HepG2 (cell line): ENCODE results near the gene SMC1A. TPM values are rescaled to one million over a fixed set of nuclear protein-coding genes. Genes with fewer than 3 reads are reported as not detected.

Experiments used
- AGO2 ChIP-seq: fragments of 200-400 bp; formaldehyde crosslinking; optimal IDR thresholded peaks from 2 replicates; pipeline ENCODE3; 2017; ENCODE audit warnings: mild to moderate bottlenecking, low read depth, low read length, moderate library complexity
- ASH2L ChIP-seq: fragments of 300-600, 200-600 bp; sonication (generic); IDR thresholded peaks from 2 replicates; pipeline ENCODE4 v1.7.0; 2017; ENCODE audit warnings: low read depth, mild to moderate bottlenecking, moderate library complexity, mixed read lengths, low read length; ENCODE audit not compliant: insufficient read length
- CBX1 ChIP-seq: IDR thresholded peaks from one replicate; pipeline ENCODE4 v1.6.1; 2016; ENCODE audit warnings: antibody characterized with exemption, low read depth
- CCDC6 ChIP-seq: sonication (generic); formaldehyde crosslinking; IDR thresholded peaks from 2 replicates; pipeline ENCODE4 v1.8.1; 2022; ENCODE audit warnings: mild to moderate bottlenecking, missing genetic modification reagents, moderate library complexity
- EHMT2 ChIP-seq: fragments of 200-600 bp; sonication (generic); IDR thresholded peaks from 2 replicates; pipeline ENCODE4 v1.7.0; 2017; ENCODE audit warnings: antibody characterized with exemption, low read depth, low read length, borderline replicate concordance
- HNRNPUL1 ChIP-seq: fragments of 200-400 bp; formaldehyde crosslinking; IDR thresholded peaks from 2 replicates; pipeline ENCODE4 v1.6.1; 2017; ENCODE audit warnings: low read depth, mild to moderate bottlenecking, low read length, moderate library complexity
- PPARG ChIP-seq: conservative IDR thresholded peaks from 2 replicates; pipeline ENCODE4 v1.6.1; 2016; ENCODE audit warnings: missing biosample characterization, missing genetic modification reagents
- RBFOX2 ChIP-seq: fragments of 200-400 bp; formaldehyde crosslinking; IDR thresholded peaks from 2 replicates; pipeline ENCODE4 v1.6.1; 2017; ENCODE audit warnings: low read depth, mild to moderate bottlenecking, low read length
- SMAD1 ChIP-seq: sonication (generic); formaldehyde crosslinking; IDR thresholded peaks from 2 replicates; pipeline ENCODE4 v1.4.0; 2020; ENCODE audit warnings: missing genetic modification reagents, low read depth, mild to moderate bottlenecking, borderline replicate concordance
- SPEN ChIP-seq: sonication (generic); formaldehyde crosslinking; IDR thresholded peaks from 2 replicates; pipeline ENCODE4 v1.5.1; 2020; ENCODE audit warnings: low read depth, mild to moderate bottlenecking, missing genetic modification reagents
- SRSF4 ChIP-seq: fragments of 200-400 bp; formaldehyde crosslinking; IDR thresholded peaks from one replicate; pipeline ENCODE4 v1.6.1; 2018; ENCODE audit warnings: mild to moderate bottlenecking, low read depth, low read length, moderate library complexity; ENCODE audit not compliant: poor library complexity, severe bottlenecking
- ZBTB43 ChIP-seq: sonication (generic); formaldehyde crosslinking; conservative IDR thresholded peaks from 2 replicates; pipeline ENCODE4 v1.4.0; 2020; ENCODE audit warnings: missing genetic modification reagents
- ZC3H13 ChIP-seq: sonication (generic); formaldehyde crosslinking; IDR thresholded peaks from 2 replicates; pipeline ENCODE4 v1.8.1; 2023; ENCODE audit warnings: mild to moderate bottlenecking, missing genetic modification reagents, moderate library complexity
- ZNF317 ChIP-seq: sonication (generic); formaldehyde crosslinking; IDR thresholded peaks from 2 replicates; pipeline ENCODE4 v1.5.0; 2020; ENCODE audit warnings: mild to moderate bottlenecking, missing genetic modification reagents
- ZNF460 ChIP-seq: sonication (generic); formaldehyde crosslinking; IDR thresholded peaks from 2 replicates; pipeline ENCODE4 v1.5.1; 2020; ENCODE audit warnings: missing genetic modification reagents, mild to moderate bottlenecking, borderline replicate concordance
- ZNF547 ChIP-seq: sonication (generic); formaldehyde crosslinking; IDR thresholded peaks from 2 replicates; pipeline ENCODE4 v1.5.1; 2020; ENCODE audit warnings: mild to moderate bottlenecking, missing genetic modification reagents
- ZNF670 ChIP-seq: sonication (generic); formaldehyde crosslinking; IDR thresholded peaks from 2 replicates; pipeline ENCODE4 v1.8.0; 2022; ENCODE audit warnings: mild to moderate bottlenecking, missing genetic modification reagents, borderline replicate concordance
- polyA plus RNA-seq, 8 experiments: library from polyadenylated mRNA; depleted of rRNA in 3 of 8; stranded (reverse) in 7 of 8; unstranded in 1 of 8; fragments of >200 nt; fragmentation: Illumina TruSeq in 4 of 8; extraction: Trizol in 4 of 8; gene quantifications; 2 replicates each; pipeline versions ENCODE4 v1.2.1 to v1.2.3, GENCODE V29; 2011 to 2016; ENCODE audit warnings: low read depth in 4 of 8, missing spikeins in 1 of 8, mixed read lengths in 1 of 8; ENCODE audit not compliant: insufficient read depth in 1 of 8
- total RNA-seq, 5 experiments: library from RNA; depleted of rRNA; stranded (reverse); fragments of >200 nt; fragmentation: Illumina TruSeq; extraction: Trizol; gene quantifications; 2 replicates each; pipeline ENCODE4 v1.2.3, GENCODE V29; 2016; ENCODE audit warnings: low read depth in 1 of 5
- TF ChIP-seq, protein P1 (sequence below): sonication (generic); formaldehyde crosslinking; IDR thresholded peaks from 2 replicates; pipeline ENCODE4 v1.5.0; 2020; ENCODE audit warnings: missing genetic modification reagents, mild to moderate bottlenecking, borderline replicate concordance
- TF ChIP-seq, protein P2 (sequence below): sonication (generic); formaldehyde crosslinking; IDR thresholded peaks from 2 replicates; pipeline ENCODE4 v1.9.0; 2021; ENCODE audit warnings: missing genetic modification reagents, borderline replicate concordance
- TF ChIP-seq, protein P3 (sequence below): sonication (generic); formaldehyde crosslinking; IDR thresholded peaks from 2 replicates; pipeline ENCODE4 v1.8.1; 2023; ENCODE audit warnings: missing genetic modification reagents, inconsistent platforms, borderline replicate concordance
- TF ChIP-seq, protein P4 (sequence below): sonication (generic); formaldehyde crosslinking; IDR thresholded peaks from 2 replicates; pipeline ENCODE4 v1.5.1; 2020; ENCODE audit warnings: missing genetic modification reagents, mild to moderate bottlenecking, borderline replicate concordance
- TF ChIP-seq, protein P5 (sequence below): IDR thresholded peaks from 2 replicates; pipeline ENCODE4 v1.6.1; 2016; ENCODE audit warnings: missing compliant biosample characterization, missing genetic modification reagents, borderline replicate concordance

The SMC1A gene
- total and polyA plus RNA-seq, 2 of the 13 experiments (the other 11 are each of a cell fraction or from before 2014, with no cell fraction given): 9.4 to 46.6 TPM

DNA sequence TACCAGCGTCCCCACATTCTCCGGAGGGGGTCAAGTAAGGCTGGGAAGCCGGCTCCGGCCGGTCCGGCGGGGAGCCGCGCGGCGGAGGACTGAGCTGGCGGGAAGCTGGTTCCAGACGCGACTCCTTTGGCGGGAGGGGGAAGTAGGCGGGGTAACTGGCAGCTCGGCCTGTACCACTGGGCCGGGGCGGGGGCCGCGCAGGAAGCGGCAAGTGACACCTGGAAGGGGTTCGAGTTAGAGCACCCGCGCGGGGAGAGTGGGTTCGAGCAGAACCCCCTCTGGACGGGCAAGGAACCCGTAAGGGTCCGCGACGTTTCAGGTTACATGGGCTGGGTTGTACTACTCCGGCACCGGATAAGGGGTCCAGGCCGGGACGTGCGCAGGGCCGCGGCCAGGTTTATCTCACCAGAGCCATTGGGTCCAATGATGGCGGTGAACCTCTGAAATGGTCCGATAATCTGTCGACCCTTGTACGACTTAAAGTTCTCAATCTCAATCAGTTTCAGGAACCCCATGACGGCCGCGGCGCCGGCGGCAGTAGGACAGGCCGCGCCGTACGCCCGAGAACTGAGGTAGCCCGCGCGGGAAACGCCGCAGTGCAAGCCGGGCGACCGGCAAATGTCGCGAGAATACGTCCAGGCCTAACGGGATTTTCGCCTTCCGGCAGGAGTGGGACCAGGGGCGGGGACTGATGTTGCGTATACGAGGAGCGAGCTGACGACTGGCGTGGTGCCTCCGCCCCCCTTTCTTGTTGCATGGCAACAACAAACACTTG is at the start of gene SMC1A (continued):
- TF ChIP-seq SRSF4 (no peak), AGO2 (peak; percentile 20), ZNF460 (CRISPR knock-in tag) (no peak), SMAD1 (CRISPR knock-in tag) (no peak), ASH2L (peak; percentile 81), RBFOX2 (peak; percentile 83), SPEN (CRISPR knock-in tag) (peak; percentile 87; the same call in 1 of the 2 replicates), ZC3H13 (CRISPR knock-in tag) (no peak), ZNF670 (CRISPR knock-in tag) (no peak), CCDC6 (CRISPR knock-in tag) (no peak), EHMT2 (no peak), ZNF547 (CRISPR knock-in tag) (0 out of 2 replicates have a peak, but pooled peaks have one; percentile 38), HNRNPUL1 (no peak), CBX1 (no peak), ZNF317 (CRISPR knock-in tag) (no peak), PPARG (CRISPR knock-in tag) (no peak), ZBTB43 (no peak)
- TF ChIP-seq, protein P1, sequence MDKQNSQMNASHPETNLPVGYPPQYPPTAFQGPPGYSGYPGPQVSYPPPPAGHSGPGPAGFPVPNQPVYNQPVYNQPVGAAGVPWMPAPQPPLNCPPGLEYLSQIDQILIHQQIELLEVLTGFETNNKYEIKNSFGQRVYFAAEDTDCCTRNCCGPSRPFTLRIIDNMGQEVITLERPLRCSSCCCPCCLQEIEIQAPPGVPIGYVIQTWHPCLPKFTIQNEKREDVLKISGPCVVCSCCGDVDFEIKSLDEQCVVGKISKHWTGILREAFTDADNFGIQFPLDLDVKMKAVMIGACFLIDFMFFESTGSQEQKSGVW (CRISPR knock-in tag): no peak
- TF ChIP-seq, protein P2, sequence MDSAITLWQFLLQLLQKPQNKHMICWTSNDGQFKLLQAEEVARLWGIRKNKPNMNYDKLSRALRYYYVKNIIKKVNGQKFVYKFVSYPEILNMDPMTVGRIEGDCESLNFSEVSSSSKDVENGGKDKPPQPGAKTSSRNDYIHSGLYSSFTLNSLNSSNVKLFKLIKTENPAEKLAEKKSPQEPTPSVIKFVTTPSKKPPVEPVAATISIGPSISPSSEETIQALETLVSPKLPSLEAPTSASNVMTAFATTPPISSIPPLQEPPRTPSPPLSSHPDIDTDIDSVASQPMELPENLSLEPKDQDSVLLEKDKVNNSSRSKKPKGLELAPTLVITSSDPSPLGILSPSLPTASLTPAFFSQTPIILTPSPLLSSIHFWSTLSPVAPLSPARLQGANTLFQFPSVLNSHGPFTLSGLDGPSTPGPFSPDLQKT (CRISPR knock-in tag): no peak
- TF ChIP-seq, protein P3, sequence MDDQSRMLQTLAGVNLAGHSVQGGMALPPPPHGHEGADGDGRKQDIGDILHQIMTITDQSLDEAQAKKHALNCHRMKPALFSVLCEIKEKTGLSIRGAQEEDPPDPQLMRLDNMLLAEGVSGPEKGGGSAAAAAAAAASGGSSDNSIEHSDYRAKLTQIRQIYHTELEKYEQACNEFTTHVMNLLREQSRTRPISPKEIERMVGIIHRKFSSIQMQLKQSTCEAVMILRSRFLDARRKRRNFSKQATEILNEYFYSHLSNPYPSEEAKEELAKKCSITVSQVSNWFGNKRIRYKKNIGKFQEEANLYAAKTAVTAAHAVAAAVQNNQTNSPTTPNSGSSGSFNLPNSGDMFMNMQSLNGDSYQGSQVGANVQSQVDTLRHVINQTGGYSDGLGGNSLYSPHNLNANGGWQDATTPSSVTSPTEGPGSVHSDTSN: no peak
- TF ChIP-seq, protein P4, sequence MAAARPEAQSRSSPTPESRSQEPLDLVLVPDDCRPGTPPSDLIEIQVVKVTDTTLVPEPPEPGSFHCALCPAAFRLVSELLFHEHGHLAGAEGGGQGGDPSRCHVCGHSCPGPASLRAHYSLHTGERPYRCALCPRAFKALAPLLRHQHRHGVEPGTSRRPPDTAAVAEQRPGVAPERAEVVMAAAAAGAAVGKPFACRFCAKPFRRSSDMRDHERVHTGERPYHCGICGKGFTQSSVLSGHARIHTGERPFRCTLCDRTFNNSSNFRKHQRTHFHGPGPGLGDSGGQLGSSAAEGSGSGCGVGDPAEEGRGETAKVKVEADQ (CRISPR knock-in tag): no peak
- TF ChIP-seq, protein P5, sequence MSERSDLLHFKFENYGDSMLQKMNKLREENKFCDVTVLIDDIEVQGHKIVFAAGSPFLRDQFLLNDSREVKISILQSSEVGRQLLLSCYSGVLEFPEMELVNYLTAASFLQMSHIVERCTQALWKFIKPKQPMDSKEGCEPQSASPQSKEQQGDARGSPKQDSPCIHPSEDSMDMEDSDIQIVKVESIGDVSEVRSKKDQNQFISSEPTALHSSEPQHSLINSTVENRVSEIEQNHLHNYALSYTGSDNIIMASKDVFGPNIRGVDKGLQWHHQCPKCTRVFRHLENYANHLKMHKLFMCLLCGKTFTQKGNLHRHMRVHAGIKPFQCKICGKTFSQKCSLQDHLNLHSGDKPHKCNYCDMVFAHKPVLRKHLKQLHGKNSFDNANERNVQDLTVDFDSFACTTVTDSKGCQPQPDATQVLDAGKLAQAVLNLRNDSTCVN (CRISPR knock-in tag): no peak
